Stimulated activated naive CD4-positive, alpha-beta T cell (primary cell): Measurements from ENCODE around the gene INPP4B.
"Not testable (repeated sequence)": the region's sequence is repeated elsewhere in the genome, so short reads cannot be mapped to it uniquely, and the experiment has no call there.

Experiments
- DNase-seq, 6 experiments: peaks; one replicate each; lab custom pipeline; 2025; lab: John Stamatoyannopoulos, UW

The INPP4B gene

DNA sequence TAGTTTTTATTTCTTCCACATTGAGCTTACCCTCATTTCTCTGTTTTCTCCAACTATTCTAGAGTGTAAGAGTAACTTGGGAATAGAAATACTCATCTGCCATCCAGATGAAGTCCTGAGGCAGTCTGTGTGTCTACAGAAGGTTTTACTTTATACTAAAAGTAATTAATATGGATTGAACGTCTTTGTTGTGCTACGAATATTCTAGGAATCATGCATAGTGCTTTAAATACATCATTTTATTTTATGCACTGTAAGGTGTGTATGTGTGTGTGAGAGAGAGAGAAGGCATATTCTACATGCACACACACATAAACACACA, 305.7 kb downstream of the INPP4B start:
- no peak for DNase-seq

DNA sequence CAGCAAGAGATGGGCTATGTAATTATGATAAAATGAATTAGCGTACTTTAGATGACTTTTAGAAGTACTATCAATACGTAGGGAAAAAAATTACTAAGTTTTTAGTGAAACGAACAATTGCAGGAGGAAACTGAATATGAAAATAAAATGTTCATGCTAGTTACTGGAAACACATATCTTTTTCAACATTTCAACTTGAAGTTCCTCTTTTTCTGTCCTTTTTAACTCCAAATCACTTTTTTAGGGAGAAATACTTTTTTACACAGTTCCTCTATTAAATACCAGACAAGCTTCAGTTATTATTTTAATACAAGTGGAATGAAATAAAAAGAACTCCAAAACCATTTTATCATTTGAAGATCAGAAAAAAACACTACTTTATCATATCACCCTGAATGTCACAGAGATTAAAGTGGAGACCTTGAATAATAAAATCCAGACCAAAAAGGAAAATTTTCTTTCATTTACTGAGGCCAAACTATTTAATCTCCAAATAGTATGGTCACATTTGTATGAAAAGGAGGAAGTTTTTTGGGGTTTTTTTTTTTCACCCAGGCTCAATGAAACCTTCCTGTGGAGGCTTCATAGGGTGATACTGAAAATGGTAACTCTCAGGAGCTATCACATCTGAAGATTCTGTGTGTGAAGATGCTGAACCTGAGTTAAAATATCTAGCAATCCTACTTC, 306.2 kb downstream of the INPP4B start:
- no peak for DNase-seq

- DNase-seq: no peak
These were observed 311.1 kb downstream of the INPP4B start for GRCh38 chr4:142535009-142535408.

GRCh38 chr4:142532054-142532453, 314.0 kb downstream of the INPP4B start:
- no peak for DNase-seq

DNA sequence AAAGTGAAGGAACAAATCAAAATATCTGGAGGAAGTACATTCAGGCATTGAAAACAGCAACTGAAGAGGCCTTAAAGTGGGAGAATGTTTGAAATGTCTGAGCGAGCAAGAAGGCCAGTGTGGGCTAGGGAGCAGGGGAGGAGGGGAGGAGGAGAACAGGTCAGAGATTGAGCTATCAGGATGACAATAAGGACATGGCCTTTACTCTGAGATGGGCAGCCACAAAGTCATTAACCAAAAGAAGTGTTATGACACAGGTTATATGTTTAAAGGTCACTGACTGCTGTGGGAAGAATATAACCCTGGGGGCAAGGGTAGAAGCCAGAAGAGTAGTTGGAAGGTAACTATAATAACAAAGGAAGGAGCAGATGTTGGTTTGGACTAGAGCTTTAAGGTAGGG, 315.4 kb downstream of the INPP4B start:
- no peak for DNase-seq

- DNase-seq: no peak
These were observed 317.7 kb downstream of the INPP4B start for GRCh38 chr4:142528433-142528832.

- DNase-seq: no peak
These were observed 323.0 kb downstream of the INPP4B start for GRCh38 chr4:142523111-142523510.

DNA sequence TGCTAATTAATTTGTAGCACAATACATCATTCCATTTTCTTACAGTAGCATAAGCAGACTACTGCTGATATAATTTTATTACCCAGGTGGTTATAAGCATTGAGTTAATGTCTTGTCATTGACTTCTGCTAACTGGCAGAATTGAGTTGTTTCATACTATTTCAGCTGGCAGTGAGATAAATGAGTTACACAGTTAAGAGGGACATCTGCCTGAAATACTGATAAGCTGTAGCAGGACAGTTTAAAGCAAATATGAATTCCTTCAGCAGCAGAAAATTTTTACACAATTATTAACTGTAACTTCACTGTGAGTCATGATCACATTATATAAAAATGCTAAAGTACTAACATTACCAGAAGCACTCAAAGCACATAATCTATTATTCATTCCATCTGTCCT, 326.8 kb downstream of the INPP4B start:
- DNase-seq: no peak

DNA sequence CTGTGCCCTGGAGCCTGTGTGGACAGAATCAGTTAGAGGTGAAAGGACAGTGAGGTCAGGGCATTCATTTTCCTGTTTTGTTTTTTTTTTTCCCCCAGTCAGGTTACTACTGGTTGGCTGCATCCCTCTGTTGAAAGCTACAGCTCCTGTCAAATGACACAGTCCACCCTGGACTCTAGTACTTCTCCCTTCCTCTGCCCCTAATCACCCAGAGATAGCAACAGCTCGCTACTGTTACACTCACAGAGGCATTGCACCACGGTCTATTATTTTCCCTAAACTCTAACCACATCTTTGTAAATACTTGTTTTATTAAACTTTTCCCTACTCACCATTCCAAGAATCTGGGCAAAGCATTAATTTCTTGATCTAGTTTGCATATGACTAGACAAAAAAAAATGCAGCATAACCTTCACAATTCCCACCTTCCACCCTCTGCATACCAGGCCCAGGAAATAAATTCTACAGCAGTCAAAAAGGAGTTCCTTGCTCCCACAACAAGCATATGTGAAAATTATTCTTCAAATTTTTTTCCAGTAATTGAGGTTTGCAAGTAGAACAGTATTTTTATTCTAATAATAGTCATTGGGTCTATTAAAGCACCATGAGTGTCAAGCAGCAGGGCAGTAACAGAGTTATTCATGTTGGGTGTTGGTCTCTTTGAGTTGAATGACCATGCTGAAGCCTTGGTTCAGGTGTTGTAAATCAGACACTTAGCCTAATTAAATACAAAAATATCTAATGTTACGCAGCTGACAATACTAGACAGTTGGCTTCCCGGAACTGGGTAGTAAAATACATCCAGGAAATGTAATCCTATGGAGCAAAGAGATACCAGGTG, 329.2 kb downstream of the INPP4B start:
- no peak for DNase-seq

- DNase-seq: no peak
These were observed 333.9 kb downstream of the INPP4B start for GRCh38 chr4:142512161-142512560.

GRCh38 chr4:142509881-142510280, 336.2 kb downstream of the INPP4B start:
- DNase-seq: no peak

DNA sequence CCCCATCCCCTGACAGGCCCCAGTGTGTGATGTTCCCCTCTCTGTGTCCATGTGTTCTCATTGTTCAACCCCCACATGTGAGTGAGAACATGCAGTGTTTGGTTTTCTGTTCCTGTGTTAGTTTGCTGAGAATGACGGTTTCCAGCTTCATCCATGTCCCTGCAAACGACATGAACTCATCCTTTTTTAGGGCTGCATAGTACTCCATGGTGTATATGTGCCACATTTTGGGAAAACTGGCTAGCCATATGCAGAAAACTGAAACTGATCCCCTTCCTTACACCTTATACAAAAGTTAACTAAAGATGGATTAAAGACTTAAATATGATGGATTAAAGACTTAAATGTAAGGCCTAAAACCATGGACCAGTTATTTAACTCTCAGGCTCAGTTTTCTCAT, 336.7 kb downstream of the INPP4B start:
- DNase-seq: not testable (repeated sequence)

DNA sequence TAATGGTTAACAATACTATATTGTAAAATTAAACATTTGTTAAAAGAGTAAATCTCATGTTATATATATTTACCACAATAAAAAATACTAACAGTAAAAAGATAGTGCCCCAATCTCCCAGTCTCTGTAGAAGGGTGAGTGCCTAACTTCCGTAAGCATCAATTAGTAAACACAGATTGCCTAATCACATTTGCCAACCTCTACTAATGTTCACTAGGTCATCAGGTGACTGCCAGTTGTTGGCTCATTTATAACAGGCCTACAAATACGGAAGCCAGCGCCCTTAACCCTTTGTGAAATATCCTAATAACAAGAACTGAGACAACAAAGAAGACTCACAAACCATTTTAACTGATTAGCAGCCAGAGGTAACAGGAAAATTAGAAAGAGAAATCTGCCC, 345.1 kb downstream of the INPP4B start:
- DNase-seq: no peak

- DNase-seq: no peak
These were observed 348.5 kb downstream of the INPP4B start for GRCh38 chr4:142497606-142498005.

DNA sequence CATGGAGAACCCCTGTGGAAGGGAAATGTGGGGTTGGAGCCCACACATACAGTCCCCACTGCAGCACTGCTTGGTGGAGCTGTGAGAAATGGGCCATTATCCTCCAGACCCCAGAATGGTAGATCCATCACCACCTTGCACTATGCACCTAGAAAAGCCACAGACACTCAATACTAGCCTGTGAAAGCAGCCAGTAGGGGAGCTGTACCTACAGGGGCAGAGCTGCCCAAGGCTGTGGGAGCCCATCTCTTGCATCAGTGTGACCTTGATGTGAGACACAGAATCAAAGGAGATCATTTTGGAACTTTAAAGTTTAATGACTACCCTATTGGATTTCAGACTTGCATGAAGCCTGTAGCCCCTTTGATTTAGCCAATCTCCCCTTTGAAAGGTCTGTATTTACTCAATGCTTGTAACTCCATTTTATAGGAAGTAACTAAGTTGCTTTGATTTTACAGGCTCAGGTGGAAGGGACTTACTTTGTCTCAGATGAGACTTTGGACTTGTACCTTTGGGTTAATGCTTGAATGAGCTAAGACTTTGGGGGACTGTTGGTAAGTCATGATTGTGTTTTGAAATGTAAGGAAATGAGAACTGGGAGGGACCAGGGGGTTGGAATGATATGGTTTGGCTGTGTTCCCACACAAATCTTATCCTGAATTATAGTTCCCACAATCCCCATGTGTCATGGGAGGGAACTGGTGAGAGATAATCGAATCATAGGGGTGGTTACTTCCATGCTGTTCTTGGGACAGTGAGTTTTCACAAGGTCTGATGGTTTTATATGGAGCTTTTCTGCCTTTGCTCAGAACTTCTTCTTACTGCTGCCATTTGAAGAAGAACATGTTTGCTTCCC, 352.6 kb downstream of the INPP4B start:
- DNase-seq: no peak

DNA sequence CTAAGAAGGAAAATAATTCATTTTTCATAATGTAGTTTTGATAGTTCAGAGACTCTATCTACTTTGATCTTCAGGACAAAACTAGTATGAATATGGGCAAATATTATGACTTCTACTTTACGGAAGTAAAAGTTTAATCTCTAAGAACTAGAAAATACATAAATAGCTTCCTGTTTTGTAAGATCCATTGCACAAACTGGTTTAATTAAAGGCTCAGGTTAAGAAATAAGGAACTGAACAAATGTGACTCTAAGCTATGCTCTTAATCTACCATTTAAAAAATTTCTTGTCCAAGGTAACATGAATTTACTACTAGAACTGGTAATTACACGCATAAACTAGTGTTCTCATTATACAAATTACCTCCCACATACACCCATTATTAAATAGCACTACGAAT, 360.6 kb downstream of the INPP4B start:
- DNase-seq: no peak

DNA sequence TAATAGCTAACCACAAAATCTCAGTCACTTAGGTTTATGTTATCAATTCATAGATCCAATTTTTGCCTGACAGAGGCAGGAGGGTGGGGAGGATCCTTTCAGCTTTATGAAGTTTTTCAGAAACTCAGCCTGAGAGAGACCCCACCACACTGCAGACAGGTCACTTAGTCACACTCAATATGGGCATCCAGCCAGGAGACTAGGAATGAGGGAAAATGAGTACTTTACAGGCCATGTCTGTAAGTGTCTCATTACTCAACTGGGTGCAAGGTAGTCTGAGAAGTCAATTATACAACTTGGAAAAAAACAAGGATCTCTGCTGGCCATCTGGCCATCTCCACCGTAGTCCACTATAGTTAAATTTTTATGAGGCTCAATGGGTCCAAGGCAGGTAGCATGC, 365.9 kb downstream of the INPP4B start:
- no peak for DNase-seq

- DNase-seq: no peak
These were observed 370.4 kb downstream of the INPP4B start for GRCh38 chr4:142475663-142476062.

DNA sequence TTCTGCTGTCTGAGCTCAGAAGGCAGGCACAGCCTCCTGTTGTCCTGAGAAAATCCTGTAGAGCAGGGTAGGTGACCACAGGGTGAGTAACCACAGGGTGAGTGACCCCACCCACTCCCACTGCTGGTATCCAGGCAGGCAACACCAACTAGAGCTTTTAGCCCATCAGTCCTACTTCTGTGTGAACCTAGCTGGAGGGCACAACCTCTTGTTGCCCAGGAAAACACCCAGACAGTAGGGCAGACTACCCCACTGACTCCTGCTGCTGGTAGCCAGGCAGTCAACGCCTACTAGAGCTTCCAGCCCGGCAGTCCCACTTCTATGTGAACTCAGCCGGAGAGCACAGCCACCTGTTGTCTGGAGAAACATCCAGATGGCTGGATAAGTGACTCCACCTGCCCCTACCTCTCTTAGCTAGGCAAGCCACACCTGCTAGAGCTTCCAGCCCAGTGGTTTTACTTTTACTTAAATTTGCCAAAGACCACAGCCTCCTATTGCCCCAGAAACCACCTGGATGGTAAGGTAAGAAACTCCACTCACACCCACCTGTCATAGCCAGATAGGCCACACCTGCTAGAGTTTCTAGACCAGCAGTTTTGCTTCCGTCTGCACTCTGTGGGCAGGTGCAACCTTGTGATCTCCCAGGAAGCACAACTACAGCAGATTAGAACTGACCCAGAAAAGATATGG, 371.6 kb downstream of the INPP4B start:
- DNase-seq: peak in 1 of 6 experiments; percentile 5

GRCh38 chr4:142473960-142474338, 372.2 kb downstream of the INPP4B start:
- DNase-seq: no peak

GRCh38 chr4:142473218-142473959, 372.7 kb downstream of the INPP4B start:
- no peak for DNase-seq
